ENCODE data around the gene ZBTB7B. TPM values are rescaled to one million over a fixed set of nuclear protein-coding genes. Genes with fewer than 3 reads are reported as not detected.
"Not testable (repeated sequence)": the region's sequence is repeated elsewhere in the genome, so short reads cannot be mapped to it uniquely, and the experiment has no call there.

Gene ZBTB7B
- total RNA-seq, 2 experiments from 2014 or later = 58.1 to 74.8 TPM

DNA sequence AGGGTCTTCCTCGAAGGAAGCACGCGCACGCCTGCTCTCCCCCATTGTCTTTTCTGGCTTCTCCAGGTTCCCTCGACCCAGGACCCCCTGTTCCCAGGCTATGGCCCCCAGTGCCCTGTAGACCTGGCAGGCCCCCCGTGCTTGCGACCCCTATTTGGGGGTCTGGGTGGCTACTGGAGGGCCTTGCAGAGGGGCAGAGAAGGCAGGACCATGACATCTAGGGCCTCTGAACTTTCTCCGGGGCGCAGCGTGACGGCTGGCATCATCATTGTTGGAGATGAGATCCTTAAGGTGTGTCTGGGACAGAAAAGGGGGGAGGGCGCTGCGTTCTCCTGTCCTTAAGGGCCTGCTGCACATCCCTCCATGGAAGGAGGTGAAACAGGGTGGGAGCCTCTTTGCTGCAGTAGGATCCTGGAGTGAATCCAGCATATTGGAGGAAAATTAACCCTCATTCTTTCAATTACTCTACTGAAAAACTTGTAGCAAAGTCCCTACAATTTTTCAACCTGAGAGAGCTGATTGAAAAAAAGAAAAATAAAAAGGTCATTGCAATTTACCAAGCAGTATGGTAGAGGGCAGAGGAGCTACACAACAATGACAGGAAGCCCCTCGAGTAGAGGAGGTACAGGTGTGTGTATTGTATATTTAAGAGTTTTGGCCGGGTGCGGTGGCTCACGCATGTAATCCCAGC lies 18.7 kb upstream of the ZBTB7B start:
- no peak for ATAC-seq
- H3K4me3 Mint-ChIP-seq = no peak overlapping the region
- H3K27me3 Mint-ChIP-seq = no peaks in the 10 kb centered on the region
- no peaks in the 10 kb centered on the region for H3K9me3 Mint-ChIP-seq (ENCODE audit: low read depth)
- no peak for DNase-seq
- no peak overlapping the region for H3K27ac Mint-ChIP-seq
- CTCF ChIA-PET = interaction anchor here (1.0 to 7.1 kb wide), 23 partner anchors 9 to 424 kb away, joined by 3 to 129 read pairs (median 4); partner anchors contain the start of genes ADAM15, CKS1B, KRTCAP2 and LENEP
- peaks cover 32% of the 10 kb centered on the region for H3K36me3 Mint-ChIP-seq
- H3K4me1 Mint-ChIP-seq = peaks cover 25% of the 10 kb centered on the region

DNA sequence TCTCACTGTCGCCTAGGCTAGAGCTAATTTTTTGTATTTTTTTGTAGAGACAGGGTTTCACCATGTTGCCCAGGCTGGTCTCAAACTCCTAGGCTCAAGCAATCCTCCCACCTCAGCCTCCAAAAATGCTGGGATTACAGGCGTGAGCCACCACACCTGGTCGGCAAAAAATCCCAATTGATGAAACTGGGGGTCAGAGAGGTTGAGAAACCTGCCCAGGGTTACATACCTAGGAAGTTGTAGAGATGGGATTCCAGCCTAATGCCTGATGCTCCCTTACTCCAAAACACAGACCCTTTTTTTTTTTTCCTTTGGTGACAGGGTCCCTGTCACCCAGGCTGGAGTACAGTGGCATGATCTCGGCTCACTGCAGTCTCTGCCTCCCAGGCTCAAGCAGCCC lies 15.9 kb upstream of the ZBTB7B start:
- ATAC-seq; H3K27ac Mint-ChIP-seq; DNase-seq; H3K27me3 Mint-ChIP-seq; H3K4me3 Mint-ChIP-seq; H3K9me3 Mint-ChIP-seq (ENCODE audit: low read depth): not testable (repeated sequence)
- CTCF ChIA-PET = interaction anchor here (1.5 to 7.1 kb wide), 3 partner anchors 10 to 37 kb away, joined by 3 to 129 read pairs (median 27); no protein-coding TSS in a partner anchor
- Mint-ChIP-seq H3K4me1 (peaks cover 26% of the 10 kb centered on the region), H3K36me3 (peaks cover 22% of the 10 kb centered on the region)

DNA sequence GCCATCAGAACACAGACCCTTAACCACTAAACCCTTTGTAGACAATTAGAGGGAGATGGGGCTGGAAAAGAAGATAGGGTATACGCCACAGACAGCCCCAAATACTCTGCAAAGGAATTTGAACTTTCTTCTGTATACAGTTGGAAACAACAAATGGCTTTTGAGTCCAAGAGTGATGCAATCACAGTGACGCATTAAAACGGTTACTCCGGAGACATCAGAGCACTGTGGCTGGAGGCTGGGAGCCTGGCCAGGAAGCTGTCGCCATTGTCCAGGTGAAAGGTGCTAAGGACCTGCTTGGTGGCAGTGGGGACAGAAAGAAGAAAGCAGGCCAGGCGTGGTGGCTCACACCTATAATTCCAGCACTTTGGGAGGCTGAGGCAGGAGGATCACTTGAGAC lies 15.3 kb upstream of the ZBTB7B start:
- ATAC-seq (no peak), DNase-seq (no peak)
- CTCF ChIA-PET = interaction anchor here (0.7 to 7.1 kb wide), 6 partner anchors 10 to 180 kb away, joined by 3 to 129 read pairs (median 6); no protein-coding TSS in a partner anchor
- no peaks in the 10 kb centered on the region for H3K9me3 Mint-ChIP-seq (ENCODE audit: low read depth)
- H3K27ac Mint-ChIP-seq = no peak overlapping the region
- H3K36me3 Mint-ChIP-seq = peaks cover 21% of the 10 kb centered on the region
- H3K27me3 Mint-ChIP-seq = no peaks in the 10 kb centered on the region
- peaks cover 24% of the 10 kb centered on the region for H3K4me1 Mint-ChIP-seq
- no peak overlapping the region for H3K4me3 Mint-ChIP-seq

DNA sequence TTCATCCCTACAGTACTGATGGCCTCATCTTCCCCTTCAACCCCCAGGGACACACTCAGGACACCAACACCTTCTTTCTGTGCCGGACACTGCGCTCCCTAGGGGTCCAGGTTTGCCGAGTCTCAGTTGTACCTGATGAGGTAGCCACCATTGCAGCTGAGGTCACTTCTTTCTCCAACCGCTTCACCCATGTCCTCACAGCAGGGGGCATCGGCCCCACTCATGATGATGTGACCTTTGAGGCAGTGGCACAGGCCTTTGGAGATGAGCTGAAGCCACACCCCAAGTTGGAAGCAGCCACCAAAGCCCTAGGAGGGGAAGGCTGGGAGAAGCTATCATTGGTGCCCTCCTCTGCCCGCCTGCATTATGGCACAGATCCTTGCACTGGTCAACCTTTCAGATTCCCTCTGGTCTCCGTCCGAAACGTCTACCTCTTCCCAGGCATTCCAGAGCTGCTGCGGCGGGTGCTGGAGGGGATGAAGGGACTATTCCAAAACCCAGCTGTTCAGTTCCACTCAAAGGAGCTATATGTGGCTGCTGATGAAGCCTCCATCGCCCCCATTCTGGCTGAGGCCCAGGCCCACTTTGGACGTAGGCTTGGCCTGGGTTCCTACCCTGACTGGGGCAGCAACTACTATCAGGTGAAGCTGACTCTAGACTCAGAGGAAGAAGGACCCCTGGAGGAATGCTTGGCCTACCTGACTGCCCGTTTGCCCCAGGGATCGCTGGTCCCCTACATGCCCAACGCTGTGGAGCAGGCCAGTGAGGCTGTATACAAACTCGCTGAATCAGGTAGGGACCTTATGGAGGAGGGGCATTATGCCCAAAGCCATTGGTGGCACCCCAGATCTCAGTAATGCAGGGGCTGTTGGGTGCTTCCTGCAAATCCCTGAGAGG lies 14.3 kb upstream of the ZBTB7B start:
- no peaks in the 10 kb centered on the region for H3K27me3 Mint-ChIP-seq
- H3K4me1 Mint-ChIP-seq = peaks cover 24% of the 10 kb centered on the region
- peaks cover 20% of the 10 kb centered on the region for H3K36me3 Mint-ChIP-seq
- ATAC-seq = no peak
- DNase-seq = no peak
- CTCF ChIA-PET = interaction anchor here (0.7 to 7.1 kb wide), 6 partner anchors 9 to 179 kb away, joined by 3 to 129 read pairs (median 6); no protein-coding TSS in a partner anchor
- H3K27ac Mint-ChIP-seq = no peak overlapping the region
- H3K4me3 Mint-ChIP-seq = no peak overlapping the region
- no peaks in the 10 kb centered on the region for H3K9me3 Mint-ChIP-seq (ENCODE audit: low read depth)

DNA sequence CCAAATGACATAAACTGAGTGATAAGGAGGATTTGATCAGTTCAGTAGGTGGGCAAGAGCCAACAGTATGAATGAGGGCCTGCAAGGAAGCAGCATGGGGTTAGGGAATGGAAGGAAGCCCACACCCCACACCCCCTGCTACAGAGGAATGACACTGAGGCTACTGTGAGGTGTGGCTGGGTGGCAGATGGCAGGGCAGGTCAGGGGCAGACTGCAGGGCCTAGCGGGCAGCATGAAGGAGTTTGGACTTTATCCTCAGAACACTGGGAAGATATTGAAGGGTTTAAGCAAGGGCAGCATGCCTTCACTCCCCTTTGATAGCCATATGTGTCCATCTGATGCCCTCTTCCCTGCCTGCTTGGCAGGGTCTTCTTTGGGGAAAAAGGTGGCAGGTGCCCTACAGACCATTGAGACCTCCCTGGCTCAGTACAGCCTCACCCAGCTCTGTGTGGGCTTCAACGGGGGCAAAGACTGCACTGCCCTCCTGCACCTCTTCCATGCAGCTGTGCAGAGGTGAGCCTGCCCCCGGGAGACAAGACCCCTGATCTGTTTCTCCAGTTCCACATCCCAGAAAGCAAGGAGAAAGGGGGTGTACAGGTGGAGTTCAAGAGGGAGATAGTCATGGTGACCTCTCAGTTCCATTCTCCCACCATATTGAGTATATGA lies 13.3 kb upstream of the ZBTB7B start:
- CTCF ChIA-PET = interaction anchor here (1.1 to 4.0 kb wide), 3 partner anchors 10 to 72 kb away, joined by 3 to 27 read pairs (median 8); no protein-coding TSS in a partner anchor
- H3K4me3 Mint-ChIP-seq = no peak overlapping the region
- peaks cover 20% of the 10 kb centered on the region for H3K36me3 Mint-ChIP-seq
- no peaks in the 10 kb centered on the region for H3K27me3 Mint-ChIP-seq
- no peaks in the 10 kb centered on the region for H3K9me3 Mint-ChIP-seq (ENCODE audit: low read depth)
- DNase-seq (no peak), ATAC-seq (no peak)
- no peak overlapping the region for H3K27ac Mint-ChIP-seq
- H3K4me1 Mint-ChIP-seq = peaks cover 19% of the 10 kb centered on the region

DNA sequence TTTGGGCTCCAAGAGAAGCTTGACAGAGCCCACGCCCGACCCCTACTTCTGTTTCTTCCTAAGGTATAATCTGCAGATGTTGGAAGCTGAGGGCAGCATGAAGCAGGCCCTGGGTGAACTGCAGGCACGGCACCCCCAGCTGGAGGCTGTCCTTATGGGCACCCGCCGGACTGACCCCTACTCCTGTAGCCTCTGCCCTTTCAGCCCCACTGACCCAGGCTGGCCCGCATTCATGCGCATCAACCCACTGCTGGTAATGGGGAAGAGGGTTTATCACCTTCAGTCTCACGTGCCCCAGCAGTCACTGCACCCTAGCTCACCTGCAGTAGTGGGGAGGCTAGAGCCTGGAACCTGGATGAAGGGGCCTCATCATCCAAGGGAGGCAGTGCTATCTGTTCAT lies 12.3 kb upstream of the ZBTB7B start:
- Mint-ChIP-seq H3K27ac (no peak overlapping the region), H3K9me3 (ENCODE audit: low read depth) (no peaks in the 10 kb centered on the region), H3K36me3 (peaks cover 16% of the 10 kb centered on the region), H3K4me1 (peaks cover 13% of the 10 kb centered on the region), H3K27me3 (no peaks in the 10 kb centered on the region), H3K4me3 (no peak overlapping the region)
- CTCF ChIA-PET = interaction anchor here (1.1 to 4.0 kb wide), 3 partner anchors 9 to 72 kb away, joined by 3 to 27 read pairs (median 8); no protein-coding TSS in a partner anchor
- DNase-seq (no peak), ATAC-seq (no peak)

DNA sequence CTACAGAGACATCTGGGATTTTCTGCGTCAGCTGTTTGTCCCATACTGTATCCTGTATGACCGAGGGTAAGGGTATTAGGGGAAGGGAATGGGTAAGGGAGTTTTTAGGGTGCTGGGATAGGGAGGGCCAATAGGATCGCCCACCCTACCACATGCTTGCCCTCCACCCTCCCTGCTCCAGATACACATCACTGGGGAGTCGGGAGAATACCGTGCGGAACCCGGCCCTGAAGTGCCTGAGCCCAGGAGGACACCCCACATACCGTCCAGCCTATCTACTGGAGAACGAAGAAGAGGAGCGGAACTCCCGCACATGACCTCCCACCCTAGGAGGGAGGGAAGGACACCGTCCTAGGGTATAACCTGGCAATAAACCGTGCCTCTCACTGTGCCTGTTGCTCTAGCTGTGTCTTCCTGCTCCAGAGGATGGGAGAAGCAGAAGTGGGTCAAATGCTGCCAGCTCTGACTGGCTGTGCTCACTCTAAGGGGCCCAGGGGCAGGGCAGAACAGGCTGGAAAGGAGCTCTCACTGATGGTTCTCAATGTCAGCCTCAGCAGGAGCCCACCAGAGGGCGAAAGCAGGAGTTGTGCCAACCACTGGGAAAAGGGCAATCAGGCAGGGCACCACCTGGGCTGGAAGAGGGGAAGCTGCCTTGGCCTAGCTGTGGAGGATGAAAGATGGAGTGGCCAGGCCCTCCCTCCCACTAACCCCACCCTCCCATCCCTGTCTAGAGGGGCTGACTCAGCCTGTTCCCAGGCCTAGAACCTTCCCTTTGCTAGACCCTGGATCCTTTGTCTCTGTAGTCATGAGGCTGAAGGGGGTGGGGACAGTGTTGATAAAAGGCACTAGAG lies 9.7 kb upstream of the ZBTB7B start:
- Mint-ChIP-seq H3K4me3 (no peak overlapping the region), H3K36me3 (peaks cover 11% of the 10 kb centered on the region)

DNA sequence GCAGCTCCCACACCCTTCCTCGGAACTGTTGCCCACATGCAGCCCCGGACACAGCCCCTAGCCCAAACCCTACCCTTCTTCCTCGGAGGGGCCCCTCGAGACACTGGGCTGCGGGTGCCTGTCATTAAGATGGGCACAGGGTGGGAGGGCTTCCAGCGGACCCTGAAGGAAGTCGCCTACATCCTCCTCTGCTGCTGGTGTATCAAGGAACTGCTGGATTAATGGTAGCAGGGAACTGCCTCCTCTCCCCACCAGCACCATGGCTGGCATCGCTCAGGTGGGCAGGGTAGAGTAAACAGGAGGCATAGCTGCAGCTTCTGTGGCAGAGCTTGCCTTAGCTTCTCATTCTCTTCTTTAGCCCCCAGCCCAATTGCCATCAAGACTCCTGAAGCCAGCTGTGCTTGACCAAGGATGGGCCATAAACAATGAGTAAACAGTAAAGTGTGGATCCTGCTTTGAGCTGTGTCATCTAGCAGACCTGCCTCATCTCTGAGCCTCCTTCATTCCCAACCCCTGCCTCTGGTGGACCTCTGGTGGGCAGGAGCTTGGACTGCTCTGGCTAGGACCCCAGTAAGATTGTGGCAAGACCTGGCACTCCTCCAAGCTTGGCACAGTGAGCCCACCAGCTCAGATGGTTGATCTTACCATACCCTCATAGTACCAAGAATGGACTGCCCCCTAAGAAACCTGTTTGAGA lies 8.9 kb upstream of the ZBTB7B start, which contains the start of gene LENEP:
Gene LENEP, plus strand, starts transcription at position 15 of the 697 bp plus-strand sequence. Its CDS starts 22 bp downstream, at position 37.
- no peak within 1 kb of the TSS for H3K4me3 Mint-ChIP-seq

More for the DNA sequence above, 9.7 kb upstream of the ZBTB7B start:
- H3K27ac Mint-ChIP-seq = no peak overlapping the region
- ATAC-seq (no peak), DNase-seq (no peak)
- no peaks in the 10 kb centered on the region for H3K9me3 Mint-ChIP-seq (ENCODE audit: low read depth)
- peaks cover 18% of the 10 kb centered on the region for H3K4me1 Mint-ChIP-seq
- CTCF ChIA-PET = interaction anchor here (0.5 to 13.5 kb wide), 8 partner anchors 8 to 92 kb away, joined by 3 to 212 read pairs (median 7); partner anchors contain the start of genes FLAD1 and PBXIP1
- H3K27me3 Mint-ChIP-seq = no peaks in the 10 kb centered on the region

DNA sequence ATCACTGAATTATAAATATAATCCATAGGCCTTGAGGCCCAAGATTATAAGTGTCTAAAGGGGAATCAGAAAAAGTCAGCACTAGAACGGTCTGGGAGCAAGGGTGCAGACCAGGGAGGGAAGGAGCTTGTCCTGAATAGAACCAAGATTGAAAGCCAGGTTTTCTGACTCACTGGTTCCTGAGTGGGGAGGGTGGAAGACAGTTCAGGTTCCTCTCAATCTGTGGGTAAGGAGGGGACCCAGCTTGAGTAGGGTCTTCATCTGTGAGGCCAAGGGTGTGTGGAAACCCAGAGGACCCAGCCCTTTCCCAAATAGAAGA lies 8.4 kb upstream of the ZBTB7B start:
- ATAC-seq (no peak), DNase-seq (no peak)
- Mint-ChIP-seq H3K9me3 (ENCODE audit: low read depth) (no peaks in the 10 kb centered on the region), H3K36me3 (peaks cover 4% of the 10 kb centered on the region), H3K4me3 (no peak overlapping the region), H3K4me1 (peaks cover 23% of the 10 kb centered on the region), H3K27ac (no peak overlapping the region), H3K27me3 (no peaks in the 10 kb centered on the region)
- CTCF ChIA-PET = interaction anchor here (0.5 to 13.5 kb wide), 13 partner anchors 9 to 325 kb away, joined by 3 to 212 read pairs (median 4); partner anchors contain the start of genes ADAM15, FLAD1, PBXIP1 and PYGO2

More for the DNA sequence above, 8.9 kb upstream of the ZBTB7B start, which contains the start of gene LENEP:
- Mint-ChIP-seq H3K27ac (no peak within 1 kb of the TSS), H3K27me3 (no peaks in the 10 kb centered on the region), H3K36me3 (peaks cover 7% of the 10 kb centered on the region), H3K9me3 (ENCODE audit: low read depth) (no peaks in the 10 kb centered on the region), H3K4me1 (peaks cover 21% of the 10 kb centered on the region)
- DNase-seq (no peak), ATAC-seq (no peak)
- CTCF ChIA-PET = interaction anchor here (0.5 to 13.5 kb wide), 16 partner anchors 8 to 324 kb away, joined by 3 to 212 read pairs (median 4); partner anchors contain the start of genes ADAM15, FLAD1, PBXIP1 and PYGO2

DNA sequence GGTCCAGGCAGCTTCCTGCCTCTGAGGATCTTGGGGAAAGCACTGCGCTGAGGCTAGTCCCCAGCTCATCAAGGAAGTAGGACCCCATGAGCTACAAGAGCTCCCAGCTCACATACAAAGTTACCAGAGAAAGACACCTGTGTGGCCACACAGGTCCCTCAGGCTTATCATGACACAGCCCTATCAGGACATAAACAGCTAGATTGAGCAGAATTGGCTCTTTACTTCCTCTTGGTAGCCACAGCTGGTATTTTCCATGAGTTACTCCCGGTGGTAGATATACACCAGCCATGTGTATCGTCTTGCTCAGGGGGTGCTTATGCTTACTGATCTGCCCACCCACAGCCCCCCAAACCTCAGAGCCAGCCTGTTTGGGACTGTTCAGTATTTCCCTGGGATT lies 8.0 kb upstream of the ZBTB7B start:
- no peak overlapping the region for H3K4me3 Mint-ChIP-seq
- DNase-seq = no peak
- peaks cover 4% of the 10 kb centered on the region for H3K36me3 Mint-ChIP-seq
- H3K4me1 Mint-ChIP-seq = peaks cover 22% of the 10 kb centered on the region
- ATAC-seq = no peak
- no peaks in the 10 kb centered on the region for H3K9me3 Mint-ChIP-seq (ENCODE audit: low read depth)
- no peak overlapping the region for H3K27ac Mint-ChIP-seq
- no peaks in the 10 kb centered on the region for H3K27me3 Mint-ChIP-seq
- CTCF ChIA-PET = interaction anchor here (0.7 to 13.5 kb wide), 13 partner anchors 9 to 1037 kb away, joined by 3 to 212 read pairs (median 4); partner anchors contain the start of genes ADAM15, FLAD1, PBXIP1 and PYGO2

DNA sequence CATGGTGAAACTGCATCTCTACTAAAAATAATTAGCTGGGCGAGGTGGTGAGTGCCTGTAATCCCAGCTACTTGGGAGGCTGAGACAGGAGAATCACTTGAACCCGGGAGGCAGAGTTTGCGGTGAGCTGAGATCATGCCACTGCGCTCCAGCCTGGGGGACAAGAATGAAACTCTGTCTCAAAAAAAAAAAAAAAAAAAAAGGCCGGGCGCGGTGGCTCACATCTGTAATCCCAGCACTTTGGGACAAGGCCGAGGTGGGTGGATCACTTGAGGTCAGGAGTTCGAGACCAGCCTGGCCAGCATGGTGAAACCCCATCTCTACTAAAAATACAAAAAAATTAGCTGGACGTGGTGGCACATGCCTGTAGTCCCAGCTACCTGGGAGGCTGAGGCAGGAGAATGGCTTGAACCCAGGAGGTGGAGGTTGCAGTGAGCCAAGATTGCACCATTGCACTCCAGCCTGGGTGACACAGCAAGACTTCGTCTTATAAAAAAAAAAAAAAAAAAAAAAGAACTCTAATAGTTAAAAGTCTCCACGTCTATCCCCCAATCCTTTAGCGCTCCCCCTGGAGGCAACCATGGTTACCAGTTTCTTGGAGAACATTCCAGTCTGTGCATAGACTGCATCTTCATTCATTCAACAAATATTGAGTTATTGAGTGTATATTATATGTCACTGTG lies 7.2 kb upstream of the ZBTB7B start:
- not testable (repeated sequence) for H3K36me3 Mint-ChIP-seq; H3K27me3 Mint-ChIP-seq; H3K9me3 Mint-ChIP-seq (ENCODE audit: low read depth); H3K27ac Mint-ChIP-seq; H3K4me3 Mint-ChIP-seq; DNase-seq; ATAC-seq
- H3K4me1 Mint-ChIP-seq = peaks cover 27% of the 10 kb centered on the region
- CTCF ChIA-PET = interaction anchor here (0.7 to 13.5 kb wide), 10 partner anchors 10 to 1037 kb away, joined by 3 to 212 read pairs (median 5); partner anchors contain the start of genes ADAM15, CKS1B, FLAD1 and PYGO2

Measured in activated CD8-positive, alpha-beta memory T cell treated with anti-CD3 and anti-CD28 coated beads, Interleukin-2, amount 10 ng/mL, durations not matched to agents 7 days and 5 days (primary cell).